ELF-1 (cell line): ENCODE data around the gene KRT12.
A peak's percentile ranks its signal among the peaks of the same experiment; 100 is the strongest.

Experiments
- DNase-seq: peaks from one replicate; pipeline ENCODE4 v3.0.0-alpha.2; 2016; ENCODE audit warnings: low read depth, low spot score

KRT12 gene

DNA sequence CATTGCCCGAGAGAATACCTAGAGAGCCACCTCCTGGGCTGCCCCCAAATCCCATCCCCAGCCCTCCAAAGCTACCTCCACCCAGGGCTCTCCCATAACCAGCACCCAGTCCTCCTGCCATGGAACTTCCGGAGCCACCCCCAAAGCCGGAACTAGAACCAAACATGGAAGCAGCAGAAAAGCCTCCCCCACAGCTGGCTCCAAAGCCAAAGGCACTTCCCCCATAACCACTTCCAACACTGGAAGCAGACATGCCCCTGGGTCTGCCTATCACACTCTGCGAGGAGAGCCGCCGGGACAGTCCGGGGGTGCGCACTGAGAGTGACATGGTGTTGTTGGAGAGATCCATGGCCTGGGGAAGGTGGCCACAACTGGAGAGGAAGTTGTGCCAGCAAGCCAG, at the start of gene KRT12:
Gene KRT12 (minus strand): TSS at position 386 of the 400 bp plus-strand sequence. CDS start 37 bp downstream, at position 349.
- DNase-seq, result no peak

DNA sequence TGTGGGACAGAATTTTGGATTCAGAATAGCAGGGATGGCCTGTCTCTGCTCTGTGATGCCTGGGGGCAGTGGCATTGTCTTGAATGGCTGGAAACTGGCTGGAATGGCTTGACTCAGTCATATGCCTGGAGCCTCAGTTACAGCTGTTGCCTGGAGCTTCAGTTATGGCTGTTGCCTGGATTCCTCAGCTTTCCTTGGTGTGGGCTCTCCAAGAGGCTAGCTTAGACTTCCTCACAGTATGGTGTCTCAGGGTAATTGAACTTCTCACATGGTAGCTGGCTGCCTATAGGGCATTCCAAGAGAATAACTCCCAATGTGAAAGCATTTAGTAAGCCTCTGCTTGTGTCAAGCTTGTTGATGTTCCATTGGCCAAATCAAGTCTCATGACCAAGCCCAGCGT, 49.3 kb upstream of the KRT12 start:
- peak; percentile 68 for DNase-seq

DNA sequence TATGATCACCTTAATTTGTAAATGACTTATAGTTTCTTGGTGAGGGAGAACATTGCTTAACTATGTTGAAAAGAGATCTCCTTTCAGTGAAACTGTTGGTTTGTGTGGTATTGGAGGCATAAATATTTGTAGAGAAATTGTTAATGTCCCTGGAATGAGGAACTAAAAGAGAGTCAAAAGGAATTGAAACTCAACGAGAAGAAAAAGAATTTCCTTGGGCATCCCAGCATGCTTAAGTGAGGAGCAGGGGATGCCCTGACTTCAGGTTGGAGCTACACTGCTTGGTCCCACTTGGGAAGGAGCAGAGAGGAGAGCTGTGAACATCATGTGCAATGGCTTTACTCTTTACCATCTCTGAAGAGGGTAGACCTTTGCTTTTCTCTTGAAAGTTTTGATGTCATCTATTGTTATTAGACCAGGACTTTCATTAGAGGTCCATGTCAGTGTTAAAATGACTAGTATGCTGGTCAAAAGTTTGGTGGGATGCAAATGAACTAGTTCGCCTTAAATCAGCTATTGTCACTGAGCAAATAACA, 48.8 kb upstream of the KRT12 start:
- no peak for DNase-seq

DNA sequence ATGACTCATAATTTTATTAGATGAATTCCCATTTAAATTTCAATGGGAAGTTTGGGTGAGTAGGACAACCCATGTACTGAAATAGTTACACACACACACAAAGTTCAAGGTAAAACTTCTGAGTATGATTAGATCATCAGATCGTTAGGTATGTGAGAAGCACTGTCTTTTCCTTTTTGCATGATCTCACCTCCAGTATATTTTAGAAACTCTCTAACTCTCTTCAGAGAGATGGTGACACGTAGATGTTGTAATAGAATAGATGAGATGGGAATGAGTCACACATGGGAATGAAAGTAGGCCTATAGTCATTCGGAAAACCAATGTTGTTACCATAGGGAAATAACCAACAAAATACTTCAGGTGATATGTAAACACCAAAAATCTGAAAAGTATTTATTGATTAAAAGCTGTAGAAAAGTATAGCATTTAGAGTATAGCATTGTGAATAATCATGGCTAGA, 48.2 kb upstream of the KRT12 start:
- no peak for DNase-seq

DNA sequence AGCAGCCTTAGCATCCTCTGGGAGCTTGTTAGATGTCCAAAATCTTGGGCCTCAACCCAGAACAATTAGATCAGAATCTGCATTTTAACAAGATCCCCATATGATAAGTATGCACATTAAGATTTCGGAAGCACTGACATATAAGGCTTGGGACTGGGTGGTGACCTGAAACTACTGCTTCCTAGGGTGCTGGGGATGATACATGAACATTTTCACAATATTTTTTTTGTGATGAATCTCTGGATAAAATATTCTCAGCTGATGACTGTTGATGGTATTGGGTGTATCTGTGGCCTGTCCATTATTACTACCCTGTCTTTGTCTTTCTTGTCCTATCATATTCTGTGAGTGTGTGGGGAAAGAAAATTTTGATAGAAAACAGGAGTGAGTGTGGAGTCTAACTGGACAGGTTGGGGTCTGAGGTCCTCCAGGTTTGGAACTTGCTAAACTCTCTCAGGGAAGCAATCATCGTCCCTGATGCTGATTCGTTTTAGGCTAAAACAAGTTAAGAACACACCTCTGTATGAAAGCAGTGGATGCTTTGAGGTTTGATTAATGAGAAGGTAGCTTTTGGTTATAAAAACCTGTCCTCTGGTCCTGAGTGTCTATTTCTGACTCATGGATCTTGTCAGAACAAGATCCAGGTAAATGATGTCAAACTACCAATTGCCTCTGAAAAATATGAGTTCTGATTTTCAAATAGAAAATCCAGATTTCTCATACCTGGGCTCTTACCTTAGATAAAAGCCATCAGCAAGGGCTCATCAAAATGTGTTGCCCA, 47.2 kb upstream of the KRT12 start:
- no peak for DNase-seq

DNA sequence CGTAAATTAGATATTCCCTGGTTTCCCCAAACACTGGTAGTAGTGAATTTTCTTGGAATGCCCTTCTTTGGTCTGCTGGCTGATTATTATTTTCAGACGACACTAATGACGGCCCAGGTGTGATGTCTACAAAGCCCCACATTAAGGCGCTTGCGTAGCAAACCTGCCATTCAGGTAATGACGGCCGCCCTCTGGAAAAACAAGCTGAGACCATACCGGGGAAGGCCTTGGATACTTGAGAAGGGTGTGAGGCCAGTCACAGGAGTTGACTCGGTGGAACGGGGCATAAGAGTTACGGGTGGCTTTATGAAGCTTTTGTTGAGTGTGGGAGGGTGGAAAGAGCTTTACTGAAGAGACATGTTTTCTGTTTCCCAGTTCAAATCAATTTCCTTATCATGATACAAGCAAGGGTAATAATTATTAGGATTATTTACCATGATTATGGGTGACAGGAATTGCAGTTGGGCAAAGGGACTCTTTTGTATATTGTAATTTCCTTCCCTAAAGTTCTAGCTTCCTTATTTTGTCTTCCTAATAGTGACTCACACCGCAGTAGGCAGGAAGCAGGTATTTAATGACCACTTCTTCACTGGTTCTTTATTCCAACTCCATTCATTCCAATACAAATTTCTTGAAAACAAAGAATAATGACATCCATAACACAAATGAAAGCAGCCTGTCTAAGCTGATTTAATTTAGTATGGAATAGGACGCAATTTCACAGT, 45.6 kb upstream of the KRT12 start:
- DNase-seq, result no peak

DNA sequence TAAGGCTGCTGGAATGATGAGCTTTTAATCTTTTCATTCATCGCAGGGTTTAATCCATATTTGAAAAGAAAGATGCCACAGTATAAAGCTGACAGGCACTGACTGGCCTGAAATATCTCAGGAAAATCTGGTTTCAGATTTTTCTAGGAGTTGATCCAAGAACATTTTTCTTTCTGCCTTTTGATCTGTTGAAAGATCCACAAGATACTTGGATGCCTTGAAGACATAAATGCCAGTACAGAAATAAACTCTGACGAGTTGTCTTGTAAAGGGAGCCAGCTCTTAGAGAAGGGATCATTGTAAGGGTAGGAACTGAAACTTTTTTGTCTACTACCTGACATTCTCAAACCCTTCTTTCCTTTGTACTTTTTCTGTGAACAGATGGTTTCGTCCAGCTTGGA, 43.4 kb upstream of the KRT12 start:
- no peak for DNase-seq

DNA sequence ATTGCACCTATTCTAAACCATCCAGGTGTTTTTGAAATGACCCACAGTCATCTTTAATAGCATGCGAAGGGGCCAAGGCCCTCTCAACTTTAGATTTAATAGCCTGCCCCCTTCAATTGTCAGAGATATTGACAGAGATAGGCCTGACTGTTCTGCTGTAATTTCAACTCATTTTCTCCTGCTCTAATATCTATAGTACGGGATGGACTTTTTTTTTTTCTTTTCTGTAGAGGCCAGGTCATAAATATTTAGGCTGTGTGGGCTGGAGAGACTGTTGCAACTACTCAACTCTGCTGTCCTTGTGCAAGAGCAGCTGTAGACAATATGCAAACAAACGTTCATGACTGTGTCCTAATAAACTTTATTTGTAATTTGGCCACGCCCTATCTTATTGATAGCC, 42.7 kb upstream of the KRT12 start:
- DNase-seq, result no peak

DNA sequence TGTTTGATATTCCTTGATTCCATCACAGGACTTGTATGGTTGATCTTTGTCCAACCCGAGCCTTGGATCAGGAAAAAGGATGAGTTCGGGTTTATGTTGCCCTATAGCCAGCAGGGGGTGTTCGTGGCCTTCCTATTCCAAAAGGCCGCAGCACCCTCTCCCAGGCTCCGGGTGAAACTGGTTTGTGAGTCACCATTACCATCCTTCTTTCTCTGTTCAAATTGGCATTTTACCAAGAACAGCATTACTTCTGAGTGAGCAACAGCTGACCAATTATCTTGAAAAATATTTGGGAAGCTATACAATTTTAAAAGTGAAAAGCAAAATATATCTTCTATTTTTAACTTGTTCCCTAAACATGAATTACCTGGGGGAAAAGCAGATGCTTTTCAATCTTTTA, 42.3 kb upstream of the KRT12 start:
- DNase-seq, result peak; percentile 80

DNA sequence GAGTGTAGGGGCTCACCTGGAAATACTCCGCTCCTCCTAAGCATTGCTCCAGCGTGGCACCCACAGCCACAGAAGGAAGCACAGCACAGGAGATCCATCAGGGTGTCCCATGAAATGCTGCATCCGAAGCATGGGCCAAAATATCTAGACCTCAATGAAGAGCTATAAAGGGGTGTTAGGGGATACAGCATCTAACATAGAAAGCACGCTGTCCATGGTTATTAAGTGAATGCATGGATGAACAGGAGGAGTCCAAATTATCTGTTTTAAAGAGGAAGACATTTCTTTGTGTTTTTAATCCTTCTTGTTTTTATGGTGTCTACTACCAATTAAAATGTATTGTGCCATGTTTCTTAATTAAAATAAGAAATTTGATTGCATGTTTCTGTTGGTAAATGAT, 39.6 kb upstream of the KRT12 start:
- no peak for DNase-seq

DNA sequence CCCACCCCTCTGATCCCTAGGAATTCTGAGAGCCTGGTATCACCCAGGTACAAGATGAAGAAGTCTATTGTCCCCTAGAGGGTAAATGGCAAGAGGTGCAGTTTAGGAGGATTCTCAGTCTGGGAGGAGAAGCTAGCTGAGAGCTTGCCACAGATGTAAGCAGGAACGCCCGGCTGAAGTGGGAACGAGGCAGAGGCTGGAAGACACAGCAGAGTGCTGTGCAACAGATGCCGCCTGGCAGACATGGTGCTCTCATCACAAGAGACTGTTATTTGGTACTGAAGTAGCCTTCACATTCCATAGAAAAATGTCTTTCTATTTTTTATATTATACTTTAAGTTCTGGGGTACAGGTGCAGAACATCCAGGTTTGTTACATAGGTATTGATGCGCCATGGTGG, 38.3 kb upstream of the KRT12 start:
- DNase-seq, result no peak

DNA sequence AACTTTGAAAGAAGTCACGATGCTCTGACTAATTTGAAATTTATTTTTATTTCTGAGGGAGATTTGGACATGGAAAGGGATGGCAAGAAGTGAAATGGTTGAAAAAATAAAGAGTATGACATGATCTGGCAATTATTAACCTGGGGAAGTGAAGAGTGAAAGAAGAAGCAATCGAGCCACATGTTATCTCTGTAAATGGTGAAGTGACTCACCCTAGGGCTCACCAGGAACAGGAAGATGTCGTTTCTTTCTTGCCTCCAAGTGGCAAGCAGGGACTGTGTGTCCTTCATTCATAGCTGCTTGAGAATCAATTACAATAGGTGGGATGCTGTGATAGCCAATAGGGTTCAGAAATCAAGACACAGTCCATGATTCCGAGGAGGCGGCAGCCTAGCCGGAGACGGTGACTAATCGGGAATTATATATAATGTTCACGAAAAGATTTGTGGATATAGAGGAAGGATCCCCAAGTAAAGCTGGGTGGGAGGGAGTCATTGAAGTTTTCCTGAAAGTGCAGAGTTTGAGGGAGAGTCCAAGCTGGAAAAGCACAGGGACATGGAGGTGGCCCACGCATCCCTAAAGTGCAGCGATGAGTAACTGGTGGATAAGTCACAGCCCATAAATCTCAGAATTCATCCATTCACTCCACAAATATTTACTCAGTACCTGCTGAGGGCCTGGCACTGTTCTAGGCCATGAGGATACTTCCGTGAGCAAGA, 36.3 kb upstream of the KRT12 start:
- no peak for DNase-seq

DNA sequence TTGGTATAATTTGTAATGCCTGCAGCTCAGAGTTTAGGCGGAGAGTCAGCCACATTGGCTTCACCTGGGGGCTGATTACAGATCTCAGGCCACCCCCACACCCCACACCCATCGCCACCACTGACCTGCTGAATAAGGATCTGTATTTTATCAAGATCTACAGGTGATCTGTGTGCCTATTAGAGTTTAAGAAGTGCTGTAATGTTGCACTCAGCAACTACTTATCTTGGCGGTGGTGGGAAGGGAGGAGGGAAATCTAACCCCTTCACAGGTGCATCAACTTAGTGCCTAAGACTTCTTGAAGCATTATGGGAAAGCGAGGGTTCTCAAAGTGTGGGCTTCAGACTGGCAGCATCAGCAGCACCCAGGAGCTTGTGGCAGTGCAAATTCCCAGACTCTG, 35.5 kb upstream of the KRT12 start:
- no peak for DNase-seq

DNA sequence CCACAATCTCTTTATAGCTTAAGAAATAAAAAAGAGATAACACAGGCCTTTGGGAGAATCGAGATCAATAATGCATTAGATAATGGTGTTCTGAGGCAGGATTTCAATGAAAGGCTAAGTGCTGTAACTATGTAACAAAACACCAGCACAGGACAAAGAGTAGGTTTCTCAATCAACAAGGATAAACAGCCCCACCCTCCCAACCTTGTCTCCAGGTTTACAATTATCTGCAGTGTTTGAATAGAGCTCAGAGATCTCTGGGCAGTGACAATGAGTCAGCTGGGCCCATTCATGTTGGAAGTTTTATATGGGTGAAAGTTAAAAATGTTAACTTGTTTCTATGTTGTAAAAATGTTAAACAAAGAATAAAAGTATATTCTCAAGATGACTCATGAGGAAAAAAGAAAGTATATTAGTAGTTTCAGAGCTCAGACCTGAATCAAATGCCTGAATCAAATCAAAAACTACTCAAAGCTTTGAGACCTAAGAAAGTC, 35.0 kb upstream of the KRT12 start:
- DNase-seq, result no peak

DNA sequence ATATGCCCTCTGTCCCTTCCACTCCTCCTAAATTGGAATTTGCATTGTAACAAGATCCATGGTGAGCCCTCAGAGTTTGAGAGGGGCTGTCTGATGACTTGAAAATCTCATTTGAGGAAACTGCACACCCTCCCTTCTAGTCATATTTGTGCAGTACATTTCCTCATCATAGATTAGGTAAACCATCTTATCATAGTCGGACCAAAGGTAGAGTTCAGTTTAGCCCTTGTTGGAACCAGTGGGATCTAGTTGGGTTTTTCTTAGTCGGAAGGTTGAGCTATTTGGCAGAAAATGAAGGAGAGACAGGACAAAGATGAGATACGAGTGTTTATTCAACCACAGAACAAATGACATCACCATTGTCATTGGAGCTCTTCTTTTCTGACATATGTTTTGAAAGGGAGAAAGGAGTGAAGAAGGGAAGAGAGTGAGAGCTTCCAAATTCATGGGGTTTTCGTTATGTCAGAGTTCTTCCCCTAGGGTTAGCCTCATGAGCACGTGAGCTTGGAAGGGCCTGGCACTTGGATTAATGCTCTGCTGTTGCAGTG, 33.9 kb upstream of the KRT12 start:
- no peak for DNase-seq

DNA sequence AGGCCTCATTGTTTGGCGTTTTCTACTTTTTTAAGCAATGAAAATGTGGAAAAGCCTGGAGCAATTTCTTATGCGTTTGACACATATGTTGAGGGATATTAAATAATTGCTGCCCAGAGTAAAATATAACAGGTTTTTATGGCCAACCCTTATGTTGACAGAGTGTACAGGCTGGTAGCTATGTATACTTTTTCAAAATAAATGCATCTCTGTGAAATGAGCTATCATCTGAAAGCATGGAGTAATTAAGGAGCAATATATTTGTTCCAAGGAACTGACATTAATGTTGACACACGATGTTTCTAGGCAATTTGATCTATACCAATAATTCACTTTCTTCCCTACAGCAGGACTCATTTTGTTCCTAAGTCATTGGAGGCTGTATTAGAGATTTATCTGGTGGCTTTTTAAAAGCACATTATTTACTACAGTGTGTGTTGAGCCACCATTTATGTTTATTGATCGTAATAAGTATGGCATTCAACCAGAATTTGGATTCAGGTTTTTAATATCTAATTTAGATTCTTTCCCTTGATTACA, 30.0 kb upstream of the KRT12 start:
- no peak for DNase-seq

DNA sequence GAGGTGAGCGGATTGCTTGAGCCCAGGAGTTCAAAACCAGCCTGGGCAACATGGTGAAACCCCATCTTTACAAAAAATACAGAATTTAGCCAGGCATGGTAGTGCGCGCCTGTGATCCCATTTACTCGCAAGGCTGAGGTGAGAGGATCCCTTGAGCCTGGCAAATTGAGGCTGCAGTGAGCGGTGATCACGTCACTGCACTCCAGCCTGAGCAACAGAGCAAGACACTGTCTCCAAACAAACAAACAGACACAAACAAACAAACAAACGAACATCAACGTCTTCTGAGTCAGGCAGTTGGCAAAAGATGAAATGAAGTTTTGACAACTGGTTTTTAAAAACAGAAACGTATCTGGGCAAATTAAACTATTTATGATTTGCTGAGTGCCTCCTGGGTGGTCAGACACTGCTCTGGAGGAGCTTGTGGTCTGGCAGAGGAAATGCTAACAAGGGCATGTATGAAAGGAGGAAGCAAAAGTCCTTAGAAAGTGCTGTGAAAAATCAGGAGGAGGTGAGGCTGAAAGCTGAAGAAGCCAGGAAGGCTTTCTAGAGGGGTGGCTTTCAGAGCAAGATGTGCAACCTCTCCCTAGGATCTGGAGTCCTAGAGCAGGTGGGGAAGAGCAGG, 28.2 kb upstream of the KRT12 start:
- no peak for DNase-seq

DNA sequence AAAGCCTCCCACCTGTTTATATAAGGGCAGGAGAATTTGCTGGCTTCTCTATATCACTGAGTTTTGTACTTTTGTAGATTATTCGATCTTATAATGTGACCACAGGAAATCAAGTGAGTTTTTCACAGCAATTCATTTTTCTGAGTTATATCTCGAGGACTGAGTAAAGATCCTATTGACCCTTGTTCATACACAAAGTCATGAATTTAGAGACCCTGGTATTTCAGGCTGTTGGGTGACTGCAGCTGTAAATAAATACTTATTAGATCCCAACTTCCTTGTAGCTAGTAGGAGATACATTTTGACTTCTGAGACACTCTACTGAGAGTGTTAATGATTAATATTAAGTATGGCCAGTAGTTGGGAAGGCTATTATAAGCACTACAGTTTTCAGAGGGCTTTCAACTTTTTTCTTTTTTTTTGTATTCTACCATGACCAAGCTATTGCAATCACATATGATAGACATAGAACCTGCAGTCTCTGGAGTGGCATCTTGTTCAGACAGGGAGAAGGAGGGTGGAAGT, 21.2 kb upstream of the KRT12 start:
- no peak for DNase-seq

DNA sequence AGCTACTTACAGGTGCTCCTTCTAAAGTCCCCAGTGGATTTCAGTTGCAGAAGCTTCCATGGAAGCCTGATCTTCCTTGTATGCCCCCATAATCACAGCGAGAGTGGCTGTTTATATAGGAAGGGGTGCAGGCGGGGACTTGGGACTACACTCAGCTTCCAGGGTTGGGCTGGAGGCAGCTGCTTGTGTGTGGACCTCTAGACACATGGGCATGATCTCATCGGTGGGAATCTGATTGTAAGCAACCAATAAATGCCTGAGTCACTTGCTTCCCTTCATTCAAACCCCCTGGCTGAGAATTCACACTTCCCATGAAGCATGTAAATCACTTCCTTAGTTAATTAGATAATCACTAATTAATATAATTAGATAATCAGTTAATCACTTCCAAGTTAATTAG, 19.1 kb upstream of the KRT12 start:
- no peak for DNase-seq

DNA sequence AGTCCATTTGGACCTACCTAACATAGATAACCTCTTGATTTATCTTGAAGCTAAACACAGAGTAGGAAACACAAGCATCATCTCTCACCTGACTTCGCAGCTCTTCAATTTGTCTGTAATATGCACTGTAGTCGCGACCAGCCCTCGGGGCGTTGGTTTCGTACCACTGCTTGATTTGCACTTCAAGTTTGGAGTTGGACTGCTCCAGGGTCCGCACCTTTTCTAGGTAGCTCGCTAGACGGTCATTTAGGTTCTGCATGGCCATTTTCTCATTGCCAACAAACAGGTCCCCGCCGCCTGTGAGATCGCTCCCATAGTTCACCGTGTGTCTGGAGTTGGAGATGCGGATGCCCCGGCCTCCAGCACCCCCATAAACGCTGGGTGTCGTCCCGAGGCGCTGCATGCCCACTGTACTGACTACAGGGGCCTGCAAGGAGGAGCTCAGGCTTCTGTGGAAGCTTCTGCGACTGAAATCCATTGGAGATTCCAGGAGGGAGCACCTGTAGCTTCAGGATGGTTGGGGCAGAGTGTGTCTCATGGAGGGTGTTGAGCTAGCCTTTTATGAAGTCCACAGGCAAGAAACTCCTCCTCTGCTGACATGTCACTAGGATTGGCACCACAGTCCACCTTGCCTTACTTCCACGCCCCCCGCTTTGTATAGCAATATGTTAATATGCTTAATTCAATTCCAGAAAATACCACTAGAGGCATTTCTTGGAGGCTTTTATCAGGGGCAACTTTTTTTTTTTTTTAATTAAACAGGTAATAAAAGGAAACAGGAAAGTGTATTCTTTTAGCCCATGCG, 17.9 kb upstream of the KRT12 start, which contains the start of gene KRT20:
Gene KRT20 (minus strand): TSS at position 535 of the 805 bp plus-strand sequence. CDS start 57 bp downstream, at position 478.
- DNase-seq, result no peak
